Measurements from ENCODE around the gene TRPV5.

TRPV5 gene

GRCh38 chr7:142883571-142884285, 49.8 kb downstream of the TRPV5 start:
- no peak for TF ChIP-seq CTCF (IDR thresholded peaks at IDR 0.05; ENCODE audit: borderline replicate concordance, insufficient read depth, low read depth, low read length)
- H3K4me3 ChIP-seq (ENCODE audit: low read depth, low read length): no peak overlapping the region

GRCh38 chr7:142883145-142883544, 50.4 kb downstream of the TRPV5 start:
- TF ChIP-seq CTCF (IDR thresholded peaks at IDR 0.05; ENCODE audit: borderline replicate concordance, insufficient read depth, low read depth, low read length): no peak
- no peak overlapping the region for H3K4me3 ChIP-seq (ENCODE audit: low read depth, low read length)

- no peak for TF ChIP-seq CTCF (IDR thresholded peaks at IDR 0.05; ENCODE audit: borderline replicate concordance, insufficient read depth, low read depth, low read length)
- no peak overlapping the region for H3K4me3 ChIP-seq (ENCODE audit: low read depth, low read length)
Measured at GRCh38 chr7:142882338-142882678, 51.2 kb downstream of the TRPV5 start.

GRCh38 chr7:142881586-142882337, 51.8 kb downstream of the TRPV5 start:
- no peak for TF ChIP-seq CTCF (IDR thresholded peaks at IDR 0.05; ENCODE audit: borderline replicate concordance, insufficient read depth, low read depth, low read length)
- H3K4me3 ChIP-seq (ENCODE audit: low read depth, low read length): no peak overlapping the region

GRCh38 chr7:142880876-142881505, 52.6 kb downstream of the TRPV5 start:
- no peak overlapping the region for H3K4me3 ChIP-seq (ENCODE audit: low read depth, low read length)
- TF ChIP-seq CTCF (IDR thresholded peaks at IDR 0.05; ENCODE audit: borderline replicate concordance, insufficient read depth, low read depth, low read length): peak; percentile 88

GRCh38 chr7:142879060-142879459, 54.5 kb downstream of the TRPV5 start:
- TF ChIP-seq CTCF (IDR thresholded peaks at IDR 0.05; ENCODE audit: borderline replicate concordance, insufficient read depth, low read depth, low read length): no peak
- no peak overlapping the region for H3K4me3 ChIP-seq (ENCODE audit: low read depth, low read length)

All from GM12875 (cell line).